Measurements from ENCODE around the gene IMPG2. TPM values are rescaled to one million over a fixed set of nuclear protein-coding genes. Genes with fewer than 3 reads are reported as not detected.

Gene IMPG2
- total RNA-seq, 6 experiments from 2014 or later = 0.05 to 0.08 (median 0.06) TPM

- Mint-ChIP-seq H3K4me1 (ENCODE audit: low read depth) (peaks cover 19% of the 10 kb centered on the region), H3K36me3 (ENCODE audit: low read depth) (no peaks in the 10 kb centered on the region), H3K9me3 (no peaks in the 10 kb centered on the region), H3K4me3 (no peak overlapping the region), H3K27ac (no peak overlapping the region), H3K27me3 (ENCODE audit: insufficient read depth) (no peaks in the 10 kb centered on the region; the same call in 1 of the 2 replicates)
- TF ChIP-seq CTCF (IDR thresholded peaks at IDR 0.05) = no peak
- no peak for DNase-seq
Measured at GRCh38 chr3:101278727-101279126, 41.6 kb downstream of the IMPG2 start.

- no peak for TF ChIP-seq CTCF (IDR thresholded peaks at IDR 0.05)
- Mint-ChIP-seq H3K27me3 (ENCODE audit: insufficient read depth) (no peaks in the 10 kb centered on the region), H3K27ac (no peak overlapping the region), H3K4me3 (no peak overlapping the region), H3K4me1 (ENCODE audit: low read depth) (peaks cover 2% of the 10 kb centered on the region), H3K9me3 (no peaks in the 10 kb centered on the region), H3K36me3 (ENCODE audit: low read depth) (no peaks in the 10 kb centered on the region)
- no peak for DNase-seq
Measured at GRCh38 chr3:101273608-101274007, 46.8 kb downstream of the IMPG2 start.

- H3K27me3 Mint-ChIP-seq (ENCODE audit: insufficient read depth) = no peaks in the 10 kb centered on the region
- DNase-seq = no peak
- no peaks in the 10 kb centered on the region for H3K4me1 Mint-ChIP-seq (ENCODE audit: low read depth)
Measured at GRCh38 chr3:101273156-101273555, 47.2 kb downstream of the IMPG2 start.

GRCh38 chr3:101271728-101272127 is 48.6 kb downstream of the IMPG2 start:
- Mint-ChIP-seq H3K4me1 (ENCODE audit: low read depth) (no peaks in the 10 kb centered on the region), H3K4me3 (no peak overlapping the region), H3K27me3 (ENCODE audit: insufficient read depth) (no peaks in the 10 kb centered on the region), H3K9me3 (no peaks in the 10 kb centered on the region), H3K27ac (no peak overlapping the region), H3K36me3 (ENCODE audit: low read depth) (no peaks in the 10 kb centered on the region)
- no peak for DNase-seq
- TF ChIP-seq CTCF (IDR thresholded peaks at IDR 0.05) = no peak

More at GRCh38 chr3:101273156-101273555, 47.2 kb downstream of the IMPG2 start:
- H3K9me3 Mint-ChIP-seq = no peaks in the 10 kb centered on the region
- H3K27ac Mint-ChIP-seq = no peak overlapping the region
- H3K36me3 Mint-ChIP-seq (ENCODE audit: low read depth) = no peaks in the 10 kb centered on the region
- no peak overlapping the region for H3K4me3 Mint-ChIP-seq
- TF ChIP-seq CTCF (IDR thresholded peaks at IDR 0.05) = no peak

GRCh38 chr3:101270149-101270548 is 50.2 kb downstream of the IMPG2 start:
- no peak for DNase-seq

More at GRCh38 chr3:101270149-101270548, 50.2 kb downstream of the IMPG2 start:
- H3K4me3 Mint-ChIP-seq = no peak overlapping the region
- peaks cover 3% of the 10 kb centered on the region; the same call in 1 of the 2 replicates for H3K9me3 Mint-ChIP-seq
- no peaks in the 10 kb centered on the region for H3K4me1 Mint-ChIP-seq (ENCODE audit: low read depth)
- H3K27ac Mint-ChIP-seq = no peak overlapping the region
- H3K36me3 Mint-ChIP-seq (ENCODE audit: low read depth) = no peaks in the 10 kb centered on the region
- TF ChIP-seq CTCF (IDR thresholded peaks at IDR 0.05) = no peak
- no peaks in the 10 kb centered on the region for H3K27me3 Mint-ChIP-seq (ENCODE audit: insufficient read depth)
